Duodenal mucosa (tissue), 2 donors: ENCODE results near the gene MLPH.

ENCODE experiments used
- H3K27ac ChIP-seq: one replicate; pipeline ENCODE4 v1.7.0; 2013; ENCODE audit warnings: low read depth, low read length
- H3K27me3 ChIP-seq, 2 donors: one replicate each; pipeline ENCODE4 v1.7.0; 2013; ENCODE audit warnings: low read length in 2 of 2, control low read depth in 1 of 2; ENCODE audit not compliant: insufficient read depth in 2 of 2, control insufficient read depth in 1 of 2
- H3K36me3 ChIP-seq, 2 donors: one replicate each; pipeline ENCODE4 v1.7.0; 2013; ENCODE audit warnings: low read length in 2 of 2, control low read depth in 1 of 2; ENCODE audit not compliant: insufficient read depth in 2 of 2, control insufficient read depth in 1 of 2
- H3K4me1 ChIP-seq, 2 donors: one replicate each; pipeline ENCODE4 v1.7.0; 2013; ENCODE audit warnings: low read length in 2 of 2, control low read depth in 1 of 2; ENCODE audit not compliant: insufficient read depth in 2 of 2, control insufficient read depth in 1 of 2
- H3K4me3 ChIP-seq, 2 donors: one replicate each; pipeline ENCODE4 v1.7.0; 2013; ENCODE audit warnings: low read length in 2 of 2, low read depth in 1 of 2
- H3K9ac ChIP-seq, 2 donors: one replicate each; pipeline ENCODE4 v1.7.0; 2013; ENCODE audit warnings: low read length in 2 of 2, low read depth in 1 of 2
- H3K9me3 ChIP-seq, 2 donors: one replicate each; pipeline ENCODE4 v1.7.0; 2013; ENCODE audit warnings: low read length in 2 of 2, control low read depth in 1 of 2; ENCODE audit not compliant: control insufficient read depth in 1 of 2

The MLPH gene

DNA sequence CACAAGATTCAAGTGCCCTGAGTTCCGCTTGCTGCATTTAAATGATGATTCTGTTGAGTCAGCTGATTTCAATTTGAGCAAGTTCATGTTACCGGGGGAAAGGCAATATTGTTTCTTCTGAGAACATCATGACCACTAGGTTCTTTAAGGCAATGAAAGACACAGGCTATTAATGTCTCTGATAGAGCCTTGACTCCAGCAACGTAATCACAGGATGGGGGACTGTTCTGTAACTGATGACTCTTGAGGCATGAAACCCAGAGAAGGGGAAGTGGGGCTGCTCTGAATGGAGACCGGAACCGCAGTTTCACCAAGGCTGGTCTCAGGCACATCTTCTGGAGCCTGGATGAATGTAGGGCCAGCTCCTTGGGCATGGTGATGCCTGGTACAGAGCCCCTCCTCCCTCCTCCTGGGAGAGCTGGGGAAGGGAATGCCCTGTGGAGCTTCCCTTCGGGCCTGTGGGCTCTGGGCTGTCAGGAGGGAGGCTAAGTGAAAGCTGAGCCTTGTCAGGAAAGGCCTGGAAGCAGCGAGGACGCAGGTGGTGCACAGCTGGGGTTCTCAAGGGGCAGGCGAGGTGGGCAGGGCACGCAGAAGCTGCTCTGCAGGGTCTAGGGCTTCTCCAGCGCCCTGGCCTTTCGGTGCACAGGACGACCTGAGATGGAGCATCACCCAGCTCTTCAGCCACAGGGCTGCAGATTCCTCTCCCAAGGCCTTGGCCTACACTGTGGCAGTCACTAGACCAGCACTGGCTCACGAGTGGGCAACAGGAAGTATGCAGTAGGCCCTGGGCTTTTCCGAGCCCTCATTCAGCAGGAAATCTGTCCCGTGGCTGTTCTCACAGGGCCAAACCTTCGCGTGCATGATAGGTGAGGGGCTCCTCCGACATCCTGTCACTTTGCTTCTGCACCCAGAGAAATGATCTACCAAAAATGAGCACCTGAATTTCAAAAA lies 42.7 kb downstream of the MLPH start:
- Histone ChIP-seq H3K27ac (no peak overlapping the region), H3K27me3 (no peaks in the 10 kb centered on the region), H3K9ac (no peak overlapping the region), H3K36me3 (no peaks in the 10 kb centered on the region), H3K4me1 (peaks cover 3 to 4% of the 10 kb centered on the region in 2 donors), H3K4me3 (no peak overlapping the region), H3K9me3 (no peaks in the 10 kb centered on the region)

DNA sequence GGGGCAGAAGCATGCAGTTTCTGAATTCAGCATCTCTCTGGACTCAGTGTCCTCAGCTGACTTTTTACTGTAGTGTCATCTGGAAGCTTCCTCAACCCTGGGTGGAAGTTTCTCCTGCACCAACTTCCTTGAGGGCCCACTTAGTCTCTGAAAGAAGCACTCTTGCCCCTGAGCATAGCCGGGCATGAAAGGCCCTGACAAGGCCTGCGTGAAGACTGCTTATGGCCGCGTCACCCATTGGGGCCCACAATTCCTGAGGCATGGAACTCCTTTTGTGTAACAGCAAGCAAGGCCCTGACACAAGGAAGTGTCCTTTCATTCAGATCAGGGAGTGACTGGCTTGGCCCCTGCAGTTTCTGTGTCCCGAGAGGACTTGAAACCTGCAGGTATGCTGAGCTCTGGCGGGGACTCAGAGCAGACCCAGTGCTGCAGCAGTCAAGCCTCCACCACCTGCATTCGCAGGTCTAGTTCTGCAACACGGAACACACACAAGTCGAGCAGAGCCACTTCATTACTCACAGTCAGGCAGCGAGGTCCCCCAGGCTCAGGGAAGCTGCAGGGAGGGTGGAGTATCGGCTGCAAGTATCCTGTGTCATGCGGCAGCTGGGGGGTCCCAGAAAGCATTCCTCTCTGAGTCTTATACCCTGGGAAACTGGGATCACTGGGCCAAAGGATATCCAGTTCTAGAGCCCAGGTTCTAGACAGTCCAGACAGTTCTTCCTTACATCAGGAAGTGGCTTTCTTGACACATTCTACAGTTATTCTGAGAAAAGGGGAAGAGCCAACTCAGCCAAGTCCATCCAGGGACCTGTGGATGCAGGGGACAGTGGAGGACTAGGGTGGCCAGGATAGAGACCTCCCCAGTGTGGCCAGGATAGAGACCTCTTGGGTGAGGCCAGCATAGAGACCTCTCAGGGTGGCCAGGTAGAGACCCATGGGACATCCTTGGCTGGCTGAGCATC lies 43.7 kb downstream of the MLPH start:
- Histone ChIP-seq H3K4me1 (no peaks in the 10 kb centered on the region), H3K27ac (no peak overlapping the region), H3K4me3 (no peak overlapping the region), H3K9ac (no peak overlapping the region), H3K9me3 (no peaks in the 10 kb centered on the region), H3K27me3 (no peaks in the 10 kb centered on the region), H3K36me3 (no peaks in the 10 kb centered on the region)

DNA sequence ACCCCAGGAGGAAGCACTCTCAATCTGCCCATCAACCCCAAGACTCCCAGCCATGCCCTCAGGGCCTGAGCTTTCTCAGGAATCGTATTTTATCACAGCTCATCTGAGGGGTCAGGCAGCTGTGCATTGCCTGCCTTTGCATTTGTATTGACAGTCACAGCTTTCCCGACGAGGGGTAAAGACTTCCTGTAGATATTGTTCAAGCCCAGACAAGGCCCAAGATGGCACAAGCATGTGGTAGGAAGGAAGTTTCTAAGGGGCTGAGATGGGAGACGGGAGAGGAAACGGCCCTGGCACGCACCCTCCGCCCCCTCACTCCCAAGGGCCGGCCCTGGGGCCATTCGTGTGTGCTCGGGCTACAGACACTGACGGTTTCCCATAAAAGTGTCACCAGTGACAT lies 45.1 kb downstream of the MLPH start:
- Histone ChIP-seq H3K36me3 (no peaks in the 10 kb centered on the region), H3K4me1 (no peaks in the 10 kb centered on the region), H3K4me3 (no peak overlapping the region), H3K27me3 (no peaks in the 10 kb centered on the region), H3K27ac (no peak overlapping the region), H3K9ac (no peak overlapping the region), H3K9me3 (no peaks in the 10 kb centered on the region)

- Histone ChIP-seq H3K27ac (no peak overlapping the region), H3K4me1 (no peaks in the 10 kb centered on the region), H3K9ac (no peak overlapping the region), H3K36me3 (no peaks in the 10 kb centered on the region), H3K9me3 (no peaks in the 10 kb centered on the region), H3K27me3 (no peaks in the 10 kb centered on the region), H3K4me3 (no peak overlapping the region)
Measured at GRCh38 chr2:237533668-237534161, 46.7 kb downstream of the MLPH start.

DNA sequence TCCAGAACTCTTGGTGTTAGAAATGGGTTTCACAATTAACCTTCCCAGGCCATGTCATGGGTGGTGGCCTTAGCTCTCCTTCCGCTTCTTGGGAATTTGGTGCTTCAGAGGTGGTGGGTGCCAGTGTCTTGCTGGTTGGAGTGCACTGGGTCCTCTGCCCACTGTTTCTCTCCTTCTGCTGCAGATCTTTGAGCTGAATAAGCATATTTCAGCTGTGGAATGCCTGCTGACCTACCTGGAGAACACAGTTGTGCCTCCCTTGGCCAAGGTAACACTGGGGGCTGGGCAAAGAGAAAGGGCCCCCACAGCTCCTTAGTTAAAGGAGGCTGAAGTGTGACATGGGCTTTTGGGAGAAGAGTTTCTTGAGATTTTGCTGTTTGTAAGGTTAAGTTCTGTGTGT lies 47.3 kb downstream of the MLPH start:
- H3K36me3 ChIP-seq: no peaks in the 10 kb centered on the region
- no peak overlapping the region for H3K27ac ChIP-seq
- H3K4me1 ChIP-seq: no peaks in the 10 kb centered on the region
- H3K9ac ChIP-seq: no peak overlapping the region
- H3K9me3 ChIP-seq: no peaks in the 10 kb centered on the region
- no peaks in the 10 kb centered on the region for H3K27me3 ChIP-seq
- no peak overlapping the region for H3K4me3 ChIP-seq

- Histone ChIP-seq H3K9me3 (no peaks in the 10 kb centered on the region), H3K4me3 (no peak overlapping the region), H3K27me3 (no peaks in the 10 kb centered on the region), H3K36me3 (no peaks in the 10 kb centered on the region), H3K4me1 (peaks cover 6% of the 10 kb centered on the region in 2 donors), H3K27ac (no peak overlapping the region), H3K9ac (no peak overlapping the region)
Measured at GRCh38 chr2:237535385-237536082, 48.5 kb downstream of the MLPH start.

- Histone ChIP-seq H3K27ac (no peak overlapping the region), H3K4me1 (peaks cover 11 to 12% of the 10 kb centered on the region in 2 donors), H3K9ac (no peak overlapping the region)
Measured at GRCh38 chr2:237536083-237536415, 49.0 kb downstream of the MLPH start.

DNA sequence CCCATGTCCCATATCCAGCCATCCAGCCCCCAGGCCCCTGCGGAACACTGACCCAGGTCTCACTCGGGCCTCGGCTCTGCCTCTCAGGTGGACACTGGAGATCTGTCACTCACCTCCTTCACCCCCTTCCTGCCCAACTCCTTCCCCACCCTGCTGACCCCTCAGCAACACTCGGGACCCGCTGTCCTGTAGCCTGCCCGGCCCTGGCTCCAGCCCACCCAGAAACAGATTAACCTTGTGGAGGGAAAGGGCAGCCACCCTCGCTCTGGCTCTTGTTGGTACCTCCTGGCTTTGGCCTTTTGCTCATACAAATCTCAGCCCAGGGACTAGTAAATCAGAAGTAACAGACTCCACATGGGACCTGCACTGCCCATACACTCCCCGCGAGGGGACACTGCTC lies 49.6 kb downstream of the MLPH start:
- Histone ChIP-seq H3K36me3 (no peaks in the 10 kb centered on the region), H3K4me3 (no peak overlapping the region), H3K9me3 (no peaks in the 10 kb centered on the region), H3K27ac (no peak overlapping the region), H3K27me3 (no peaks in the 10 kb centered on the region), H3K9ac (no peak overlapping the region), H3K4me1 (peaks cover 16 to 17% of the 10 kb centered on the region in 2 donors)

More at GRCh38 chr2:237536083-237536415, 49.0 kb downstream of the MLPH start:
- no peaks in the 10 kb centered on the region for H3K27me3 ChIP-seq
- H3K4me3 ChIP-seq: no peak overlapping the region
- no peaks in the 10 kb centered on the region for H3K36me3 ChIP-seq
- no peaks in the 10 kb centered on the region for H3K9me3 ChIP-seq

GRCh38 chr2:237538001-237538720 lies 51.1 kb downstream of the MLPH start:
- Histone ChIP-seq H3K9ac (no peak overlapping the region), H3K27me3 (no peaks in the 10 kb centered on the region), H3K9me3 (no peaks in the 10 kb centered on the region), H3K4me1 (peaks cover 21 to 23% of the 10 kb centered on the region in 2 donors), H3K36me3 (no peaks in the 10 kb centered on the region), H3K4me3 (no peak overlapping the region), H3K27ac (no peak overlapping the region)
